HG03565 (cell line): ENCODE results near the gene IL17A.

ENCODE experiments used
- ATAC-seq: cut with Tn5 transposase; IDR thresholded peaks from one replicate; pipeline ENCODE4 v1.9.1; 2021; ENCODE audit warnings: mild to moderate bottlenecking, moderate library complexity; ENCODE audit not compliant: unreplicated experiment

The IL17A gene

GRCh38 chr6:52186075-52186474, at the start of gene IL17A:
TSS of gene IL17A (plus strand) at chr6:52186375. CDS start at chr6:52186432, 57 bp downstream.
- ATAC-seq: no peak

GRCh38 chr6:52136934-52137467, 49.2 kb upstream of the IL17A start:
- no peak for ATAC-seq

- ATAC-seq: no peak
Observed at GRCh38 chr6:52138284-52138683, 47.9 kb upstream of the IL17A start.

- ATAC-seq: no peak
Observed at GRCh38 chr6:52139985-52140680, 46.0 kb upstream of the IL17A start.

GRCh38 chr6:52141596-52141995, 44.6 kb upstream of the IL17A start:
- ATAC-seq: no peak

- no peak for ATAC-seq
Observed at GRCh38 chr6:52142556-52142955, 43.6 kb upstream of the IL17A start.

GRCh38 chr6:52143551-52143950, 42.6 kb upstream of the IL17A start:
- ATAC-seq: no peak

GRCh38 chr6:52144196-52145076, 41.7 kb upstream of the IL17A start:
- peak; percentile 48 for ATAC-seq

- ATAC-seq: no peak
Observed at GRCh38 chr6:52146851-52147445, 39.2 kb upstream of the IL17A start.

- ATAC-seq: no peak
Observed at GRCh38 chr6:52149076-52149475, 37.1 kb upstream of the IL17A start.

GRCh38 chr6:52149949-52150348, 36.2 kb upstream of the IL17A start:
- no peak for ATAC-seq

GRCh38 chr6:52152070-52152423, 34.1 kb upstream of the IL17A start:
- no peak for ATAC-seq

- ATAC-seq: no peak
Observed at GRCh38 chr6:52152711-52153160, 33.4 kb upstream of the IL17A start.

- ATAC-seq: no peak
Observed at GRCh38 chr6:52154381-52154780, 31.8 kb upstream of the IL17A start.

GRCh38 chr6:52155791-52156576, 30.2 kb upstream of the IL17A start:
- peak; percentile 91 for ATAC-seq

- ATAC-seq: peak; percentile 65
Observed at GRCh38 chr6:52157301-52157941, 28.8 kb upstream of the IL17A start.

GRCh38 chr6:52160472-52161104, 25.6 kb upstream of the IL17A start:
- ATAC-seq: no peak

- ATAC-seq: peak; percentile 32
Observed at GRCh38 chr6:52161689-52162438, 24.3 kb upstream of the IL17A start.
